ENCODE results near the gene SKIC3. TPM values are rescaled to one million over a fixed set of nuclear protein-coding genes. Genes with fewer than 3 reads are reported as not detected.

Gene SKIC3
- total and polyA plus RNA-seq, 2 of the 13 experiments (the other 11 are each of a cell fraction or from before 2014, with no cell fraction given): 36.9 to 61.5 TPM

DNA sequence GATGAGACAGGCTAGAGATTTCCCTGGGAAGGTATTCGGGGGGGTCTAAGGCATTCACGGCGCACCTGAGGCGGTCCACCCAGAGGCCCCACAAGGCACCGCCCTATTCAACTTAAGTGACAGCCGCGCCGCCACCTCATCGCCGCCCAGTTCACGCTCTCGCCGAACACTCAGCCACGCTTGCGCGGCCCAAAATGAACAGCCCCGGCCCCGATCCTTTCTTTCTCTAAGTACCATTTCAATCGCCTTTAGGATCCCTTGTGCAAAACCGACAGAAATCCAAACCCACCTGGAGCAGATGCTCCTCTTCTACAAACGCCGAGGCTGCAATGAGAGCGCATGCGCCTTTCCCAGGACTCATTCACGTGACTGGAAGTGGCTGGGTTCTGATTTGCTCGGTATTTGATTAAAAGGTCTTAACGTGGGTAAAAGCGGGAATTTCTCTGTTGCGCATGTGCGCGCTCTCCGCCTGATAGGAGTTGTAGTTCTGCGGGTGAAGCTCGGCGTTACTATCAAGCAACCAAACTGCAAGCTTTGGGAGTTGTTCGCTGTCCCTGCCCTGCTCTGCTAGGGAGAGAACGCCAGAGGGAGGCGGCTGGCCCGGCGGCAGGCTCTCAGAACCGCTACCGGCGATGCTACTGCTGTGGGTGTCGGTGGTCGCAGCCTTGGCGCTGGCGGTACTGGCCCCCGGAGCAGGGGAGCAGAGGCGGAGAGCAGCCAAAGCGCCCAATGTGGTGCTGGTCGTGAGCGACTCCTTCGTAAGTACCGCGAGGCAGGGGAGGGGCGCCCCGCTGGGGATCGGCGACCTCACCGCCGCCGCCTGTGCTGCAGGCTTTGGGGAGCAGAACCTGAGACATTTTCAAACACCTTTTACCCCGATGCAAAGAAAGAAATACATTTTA is at the start of gene SKIC3, which contains the start of gene ARSK (continued):
- TF ChIP-seq, protein P1, sequence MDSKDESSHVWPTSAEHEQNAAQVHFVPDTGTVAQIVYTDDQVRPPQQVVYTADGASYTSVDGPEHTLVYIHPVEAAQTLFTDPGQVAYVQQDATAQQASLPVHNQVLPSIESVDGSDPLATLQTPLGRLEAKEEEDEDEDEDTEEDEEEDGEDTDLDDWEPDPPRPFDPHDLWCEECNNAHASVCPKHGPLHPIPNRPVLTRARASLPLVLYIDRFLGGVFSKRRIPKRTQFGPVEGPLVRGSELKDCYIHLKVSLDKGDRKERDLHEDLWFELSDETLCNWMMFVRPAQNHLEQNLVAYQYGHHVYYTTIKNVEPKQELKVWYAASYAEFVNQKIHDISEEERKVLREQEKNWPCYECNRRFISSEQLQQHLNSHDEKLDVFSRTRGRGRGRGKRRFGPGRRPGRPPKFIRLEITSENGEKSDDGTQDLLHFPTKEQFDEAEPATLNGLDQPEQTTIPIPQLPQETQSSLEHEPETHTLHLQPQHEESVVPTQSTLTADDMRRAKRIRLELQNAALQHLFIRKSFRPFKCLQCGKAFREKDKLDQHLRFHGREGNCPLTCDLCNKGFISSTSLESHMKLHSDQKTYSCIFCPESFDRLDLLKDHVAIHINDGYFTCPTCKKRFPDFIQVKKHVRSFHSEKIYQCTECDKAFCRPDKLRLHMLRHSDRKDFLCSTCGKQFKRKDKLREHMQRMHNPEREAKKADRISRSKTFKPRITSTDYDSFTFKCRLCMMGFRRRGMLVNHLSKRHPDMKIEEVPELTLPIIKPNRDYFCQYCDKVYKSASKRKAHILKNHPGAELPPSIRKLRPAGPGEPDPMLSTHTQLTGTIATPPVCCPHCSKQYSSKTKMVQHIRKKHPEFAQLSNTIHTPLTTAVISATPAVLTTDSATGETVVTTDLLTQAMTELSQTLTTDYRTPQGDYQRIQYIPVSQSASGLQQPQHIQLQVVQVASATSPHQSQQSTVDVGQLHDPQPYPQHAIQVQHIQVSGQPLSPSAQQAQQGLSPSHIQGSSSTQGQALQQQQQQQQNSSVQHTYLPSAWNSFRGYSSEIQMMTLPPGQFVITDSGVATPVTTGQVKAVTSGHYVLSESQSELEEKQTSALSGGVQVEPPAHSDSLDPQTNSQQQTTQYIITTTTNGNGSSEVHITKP (CRISPR knock-in tag; IDR thresholded peaks at IDR 0.05; ENCODE audit: low read depth): no peak
- TF ChIP-seq, protein P2, sequence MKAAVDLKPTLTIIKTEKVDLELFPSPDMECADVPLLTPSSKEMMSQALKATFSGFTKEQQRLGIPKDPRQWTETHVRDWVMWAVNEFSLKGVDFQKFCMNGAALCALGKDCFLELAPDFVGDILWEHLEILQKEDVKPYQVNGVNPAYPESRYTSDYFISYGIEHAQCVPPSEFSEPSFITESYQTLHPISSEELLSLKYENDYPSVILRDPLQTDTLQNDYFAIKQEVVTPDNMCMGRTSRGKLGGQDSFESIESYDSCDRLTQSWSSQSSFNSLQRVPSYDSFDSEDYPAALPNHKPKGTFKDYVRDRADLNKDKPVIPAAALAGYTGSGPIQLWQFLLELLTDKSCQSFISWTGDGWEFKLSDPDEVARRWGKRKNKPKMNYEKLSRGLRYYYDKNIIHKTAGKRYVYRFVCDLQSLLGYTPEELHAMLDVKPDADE (CRISPR knock-in tag; IDR thresholded peaks at IDR 0.05): no peak
- TF ChIP-seq, protein P3, sequence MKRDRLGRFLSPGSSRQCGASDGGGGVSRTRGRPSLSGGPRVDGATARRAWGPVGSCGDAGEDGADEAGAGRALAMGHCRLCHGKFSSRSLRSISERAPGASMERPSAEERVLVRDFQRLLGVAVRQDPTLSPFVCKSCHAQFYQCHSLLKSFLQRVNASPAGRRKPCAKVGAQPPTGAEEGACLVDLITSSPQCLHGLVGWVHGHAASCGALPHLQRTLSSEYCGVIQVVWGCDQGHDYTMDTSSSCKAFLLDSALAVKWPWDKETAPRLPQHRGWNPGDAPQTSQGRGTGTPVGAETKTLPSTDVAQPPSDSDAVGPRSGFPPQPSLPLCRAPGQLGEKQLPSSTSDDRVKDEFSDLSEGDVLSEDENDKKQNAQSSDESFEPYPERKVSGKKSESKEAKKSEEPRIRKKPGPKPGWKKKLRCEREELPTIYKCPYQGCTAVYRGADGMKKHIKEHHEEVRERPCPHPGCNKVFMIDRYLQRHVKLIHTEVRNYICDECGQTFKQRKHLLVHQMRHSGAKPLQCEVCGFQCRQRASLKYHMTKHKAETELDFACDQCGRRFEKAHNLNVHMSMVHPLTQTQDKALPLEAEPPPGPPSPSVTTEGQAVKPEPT (CRISPR knock-in tag; IDR thresholded peaks at IDR 0.05; ENCODE audit: low read depth): no peak
- TF ChIP-seq HDAC1 (CRISPR knock-in tag; IDR thresholded peaks at IDR 0.05): peak; percentile 44
- TF ChIP-seq GABPA (IDR thresholded peaks at IDR 0.05; ENCODE audit: low read depth, low read length): no peak
- TF ChIP-seq GABPA (CRISPR knock-in tag; IDR thresholded peaks at IDR 0.05; ENCODE audit: low read depth): peak; percentile 81
- TF ChIP-seq REPIN1 (CRISPR knock-in tag; IDR thresholded peaks at IDR 0.05; ENCODE audit: borderline replicate concordance, low read depth): 0 out of 2 replicates have a peak, but pooled peaks have one; percentile 73
- TF ChIP-seq ZSCAN30 (CRISPR knock-in tag; IDR thresholded peaks at IDR 0.05): no peak
- TF ChIP-seq, protein P4, sequence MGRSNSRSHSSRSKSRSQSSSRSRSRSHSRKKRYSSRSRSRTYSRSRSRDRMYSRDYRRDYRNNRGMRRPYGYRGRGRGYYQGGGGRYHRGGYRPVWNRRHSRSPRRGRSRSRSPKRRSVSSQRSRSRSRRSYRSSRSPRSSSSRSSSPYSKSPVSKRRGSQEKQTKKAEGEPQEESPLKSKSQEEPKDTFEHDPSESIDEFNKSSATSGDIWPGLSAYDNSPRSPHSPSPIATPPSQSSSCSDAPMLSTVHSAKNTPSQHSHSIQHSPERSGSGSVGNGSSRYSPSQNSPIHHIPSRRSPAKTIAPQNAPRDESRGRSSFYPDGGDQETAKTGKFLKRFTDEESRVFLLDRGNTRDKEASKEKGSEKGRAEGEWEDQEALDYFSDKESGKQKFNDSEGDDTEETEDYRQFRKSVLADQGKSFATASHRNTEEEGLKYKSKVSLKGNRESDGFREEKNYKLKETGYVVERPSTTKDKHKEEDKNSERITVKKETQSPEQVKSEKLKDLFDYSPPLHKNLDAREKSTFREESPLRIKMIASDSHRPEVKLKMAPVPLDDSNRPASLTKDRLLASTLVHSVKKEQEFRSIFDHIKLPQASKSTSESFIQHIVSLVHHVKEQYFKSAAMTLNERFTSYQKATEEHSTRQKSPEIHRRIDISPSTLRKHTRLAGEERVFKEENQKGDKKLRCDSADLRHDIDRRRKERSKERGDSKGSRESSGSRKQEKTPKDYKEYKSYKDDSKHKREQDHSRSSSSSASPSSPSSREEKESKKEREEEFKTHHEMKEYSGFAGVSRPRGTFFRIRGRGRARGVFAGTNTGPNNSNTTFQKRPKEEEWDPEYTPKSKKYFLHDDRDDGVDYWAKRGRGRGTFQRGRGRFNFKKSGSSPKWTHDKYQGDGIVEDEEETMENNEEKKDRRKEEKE (IDR thresholded peaks at IDR 0.05): no peak
- no peak for TF ChIP-seq PHB2 (IDR thresholded peaks at IDR 0.05; ENCODE audit: partially characterized antibody)
- TF ChIP-seq RFXANK (CRISPR knock-in tag; IDR thresholded peaks at IDR 0.05): no peak
- peak; percentile 91 for TF ChIP-seq MXD4 (CRISPR knock-in tag; IDR thresholded peaks at IDR 0.05)
- TF ChIP-seq ZNF768 (CRISPR knock-in tag; IDR thresholded peaks at IDR 0.05): peak; percentile 70; the same call in 1 of the 2 replicates
- TF ChIP-seq ZNF557 (CRISPR knock-in tag; IDR thresholded peaks at IDR 0.05): no peak
- TF ChIP-seq ZNF589 (CRISPR knock-in tag; conservative IDR thresholded peaks at IDR 0.05): no peak
- TF ChIP-seq, protein P5, sequence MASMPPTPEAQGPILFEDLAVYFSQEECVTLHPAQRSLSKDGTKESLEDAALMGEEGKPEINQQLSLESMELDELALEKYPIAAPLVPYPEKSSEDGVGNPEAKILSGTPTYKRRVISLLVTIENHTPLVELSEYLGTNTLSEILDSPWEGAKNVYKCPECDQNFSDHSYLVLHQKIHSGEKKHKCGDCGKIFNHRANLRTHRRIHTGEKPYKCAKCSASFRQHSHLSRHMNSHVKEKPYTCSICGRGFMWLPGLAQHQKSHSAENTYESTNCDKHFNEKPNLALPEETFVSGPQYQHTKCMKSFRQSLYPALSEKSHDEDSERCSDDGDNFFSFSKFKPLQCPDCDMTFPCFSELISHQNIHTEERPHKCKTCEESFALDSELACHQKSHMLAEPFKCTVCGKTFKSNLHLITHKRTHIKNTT (CRISPR knock-in tag; IDR thresholded peaks at IDR 0.05): no peak
